Measurements from ENCODE around the gene CENPO. TPM values are rescaled to one million over a fixed set of nuclear protein-coding genes. Genes with fewer than 3 reads are reported as not detected.
"Not testable (repeated sequence)": the region's sequence is repeated elsewhere in the genome, so short reads cannot be mapped to it uniquely, and the experiment has no call there.

CENPO gene
- total and polyA plus RNA-seq, 2 experiments from 2014 or later, result 6.1 to 16.1 TPM

DNA sequence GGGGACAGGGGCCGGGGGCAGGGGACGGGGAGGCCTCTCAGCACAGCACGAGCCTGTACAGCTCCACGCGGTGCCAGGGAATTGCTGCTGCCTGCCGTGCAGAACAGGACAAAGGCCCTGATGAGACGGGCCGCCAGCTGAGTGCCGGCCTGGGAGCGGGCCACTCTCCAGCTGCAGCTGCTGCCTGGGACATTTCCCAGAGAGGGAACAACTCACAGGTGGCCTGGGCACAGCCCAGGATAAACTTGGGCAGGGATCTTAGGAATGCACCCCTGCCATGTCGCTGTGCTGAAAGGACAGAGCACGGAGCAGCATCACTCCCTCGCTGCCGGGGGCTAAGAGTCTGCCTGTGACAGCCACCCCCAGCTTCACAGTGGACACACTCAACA, 38.8 kb downstream of the CENPO start:
- Histone ChIP-seq H3K27ac (no peak overlapping the region), H3K36me3 (no peaks in the 10 kb centered on the region), H3K4me3 (no peak overlapping the region), H3K9me3 (ENCODE audit: low read depth) (no peaks in the 10 kb centered on the region), H3K4me1 (ENCODE audit: low read depth) (no peaks in the 10 kb centered on the region), H3K27me3 (no peaks in the 10 kb centered on the region)
- DNase-seq (ENCODE audit: low read depth in 1 of 2, low spot score in 1 of 2), result no peak
- no peak for TF ChIP-seq CTCF (IDR thresholded peaks at IDR 0.05; ENCODE audit: low read depth, low read length)

GRCh38 chr2:24832521-24832920, 39.3 kb downstream of the CENPO start:
- Histone ChIP-seq H3K4me1 (ENCODE audit: low read depth) (no peaks in the 10 kb centered on the region), H3K9me3 (ENCODE audit: low read depth) (no peaks in the 10 kb centered on the region), H3K27ac (no peak overlapping the region), H3K4me3 (no peak overlapping the region), H3K36me3 (no peaks in the 10 kb centered on the region), H3K27me3 (no peaks in the 10 kb centered on the region)
- TF ChIP-seq CTCF (IDR thresholded peaks at IDR 0.05; ENCODE audit: low read depth, low read length), result no peak
- no peak for DNase-seq (ENCODE audit: low read depth in 1 of 2, low spot score in 1 of 2)

GRCh38 chr2:24832931-24833701, 39.9 kb downstream of the CENPO start:
- Histone ChIP-seq H3K4me3 (no peak overlapping the region), H3K27ac (no peak overlapping the region), H3K36me3 (no peaks in the 10 kb centered on the region), H3K4me1 (ENCODE audit: low read depth) (no peaks in the 10 kb centered on the region), H3K9me3 (ENCODE audit: low read depth) (no peaks in the 10 kb centered on the region), H3K27me3 (no peaks in the 10 kb centered on the region)
- no peak for TF ChIP-seq CTCF (IDR thresholded peaks at IDR 0.05; ENCODE audit: low read depth, low read length)
- no peak for DNase-seq (ENCODE audit: low read depth in 1 of 2, low spot score in 1 of 2)

DNA sequence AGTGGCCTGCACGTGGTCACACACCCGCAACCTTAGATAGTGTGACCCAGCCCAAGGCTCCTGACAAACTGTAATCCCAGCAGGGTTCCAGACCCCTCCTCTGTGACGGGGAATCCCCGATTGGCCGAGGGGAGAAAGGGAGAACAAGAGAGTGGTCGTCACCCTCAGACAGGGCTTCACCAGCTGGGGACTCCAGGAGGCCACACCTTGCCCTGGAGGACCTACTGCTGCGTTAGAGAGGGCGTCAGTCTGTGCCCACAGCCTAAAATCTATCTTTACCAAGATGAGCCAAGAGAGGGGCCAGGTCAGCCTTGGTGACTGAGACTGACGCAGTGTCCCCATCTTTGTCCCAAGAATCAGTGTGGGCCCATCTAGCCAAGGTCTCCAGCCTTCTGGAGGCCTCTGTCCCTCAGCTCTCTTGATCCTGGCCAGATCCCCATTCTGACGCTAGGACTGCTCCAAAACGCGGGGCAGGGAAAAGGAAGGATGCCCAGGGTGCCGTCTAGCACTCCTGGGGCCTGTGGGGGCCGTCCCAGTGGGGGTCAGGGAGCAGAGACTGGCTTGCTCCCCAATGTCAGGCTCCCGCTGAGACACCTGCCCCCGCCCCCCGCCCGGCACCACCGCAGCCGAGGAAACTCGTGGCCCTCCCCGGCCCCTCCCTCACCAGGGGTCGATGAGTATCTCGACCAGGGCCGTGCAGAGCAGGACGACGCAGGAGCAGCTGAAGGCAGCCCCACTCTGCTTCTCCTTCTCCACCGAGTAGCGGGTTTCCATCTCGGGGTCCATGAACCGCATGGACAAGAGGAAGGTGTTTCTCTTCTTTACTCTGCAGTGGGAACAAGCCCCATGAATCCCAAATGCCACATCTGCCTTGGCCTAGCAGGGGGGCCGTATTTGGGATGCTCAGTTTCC, 40.9 kb downstream of the CENPO start:
- no peaks in the 10 kb centered on the region for H3K9me3 ChIP-seq (ENCODE audit: low read depth)
- TF ChIP-seq CTCF (IDR thresholded peaks at IDR 0.05; ENCODE audit: low read depth, low read length), result no peak
- no peaks in the 10 kb centered on the region for H3K36me3 ChIP-seq
- no peak overlapping the region for H3K27ac ChIP-seq
- DNase-seq (ENCODE audit: low read depth in 1 of 2, low spot score in 1 of 2), result no peak
- no peak overlapping the region for H3K4me3 ChIP-seq
- no peaks in the 10 kb centered on the region for H3K27me3 ChIP-seq
- no peaks in the 10 kb centered on the region for H3K4me1 ChIP-seq (ENCODE audit: low read depth)

DNA sequence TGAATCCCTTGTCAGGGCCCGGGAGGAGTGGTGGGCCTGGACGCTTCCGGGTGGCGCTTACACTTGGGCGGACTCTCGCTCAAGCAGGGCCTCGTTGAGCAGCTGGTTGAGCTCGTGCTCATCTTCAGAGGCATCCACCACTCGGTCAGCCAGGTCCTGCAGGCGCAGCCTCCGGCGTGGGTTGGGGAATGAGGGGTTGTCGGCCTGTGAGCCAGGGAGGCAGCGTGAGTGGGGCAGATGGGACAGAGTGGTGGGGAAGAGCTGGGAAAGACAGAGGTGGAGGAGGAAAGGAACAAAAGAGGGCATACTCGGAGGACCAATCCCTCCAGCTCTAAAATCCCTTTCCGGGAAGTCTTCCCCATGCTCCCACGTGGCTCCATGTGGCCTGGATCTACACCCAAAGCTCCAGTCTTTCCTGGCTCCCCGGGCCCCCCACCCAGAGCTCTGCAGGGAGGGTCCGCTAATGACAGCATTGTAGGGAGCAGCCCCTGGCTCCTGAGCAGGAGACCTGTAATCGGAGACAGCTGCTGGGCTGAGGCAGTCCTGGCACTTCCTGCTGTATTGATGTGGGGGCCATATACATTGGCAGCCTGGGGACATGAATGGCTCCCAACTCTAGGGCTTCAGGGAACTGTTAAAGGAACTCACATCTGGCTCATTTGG, 41.6 kb downstream of the CENPO start:
- Histone ChIP-seq H3K9me3 (ENCODE audit: low read depth) (no peaks in the 10 kb centered on the region), H3K4me1 (ENCODE audit: low read depth) (no peaks in the 10 kb centered on the region), H3K27me3 (no peaks in the 10 kb centered on the region), H3K4me3 (no peak overlapping the region), H3K27ac (no peak overlapping the region), H3K36me3 (no peaks in the 10 kb centered on the region)
- no peak for TF ChIP-seq CTCF (IDR thresholded peaks at IDR 0.05; ENCODE audit: low read depth, low read length)
- no peak for DNase-seq (ENCODE audit: low read depth in 1 of 2, low spot score in 1 of 2)

DNA sequence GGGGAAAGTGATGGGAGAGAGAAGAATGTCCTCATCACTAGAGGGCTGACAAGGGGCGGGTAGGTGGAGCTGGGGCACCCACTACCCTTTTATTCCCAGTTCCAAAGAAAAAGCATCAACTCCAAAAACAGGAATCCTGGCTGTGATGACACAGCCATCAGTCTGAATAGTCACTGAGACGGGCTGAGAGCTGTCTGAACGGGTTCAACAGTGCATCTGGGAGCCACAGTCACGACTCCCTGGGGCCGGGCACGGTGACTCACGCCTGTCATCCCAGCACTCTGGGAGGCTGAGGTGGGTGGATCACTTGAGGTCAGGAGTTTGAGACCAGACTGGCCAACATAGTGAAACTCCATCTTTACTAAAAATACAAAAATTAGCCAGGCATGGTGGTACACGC, 42.2 kb downstream of the CENPO start:
- not testable (repeated sequence) for H3K4me3 ChIP-seq; H3K4me1 ChIP-seq (ENCODE audit: low read depth); DNase-seq (ENCODE audit: low read depth in 1 of 2, low spot score in 1 of 2); H3K27ac ChIP-seq; H3K27me3 ChIP-seq; H3K9me3 ChIP-seq (ENCODE audit: low read depth); H3K36me3 ChIP-seq

All from cardiac muscle cell (in vitro differentiated cells and primary cell).